Measurements from ENCODE around the gene PTMA. TPM values are rescaled to one million over a fixed set of nuclear protein-coding genes. Genes with fewer than 3 reads are reported as not detected.

PTMA gene
- total RNA-seq, 1 experiment from 2014 or later, result 2,164 TPM

DNA sequence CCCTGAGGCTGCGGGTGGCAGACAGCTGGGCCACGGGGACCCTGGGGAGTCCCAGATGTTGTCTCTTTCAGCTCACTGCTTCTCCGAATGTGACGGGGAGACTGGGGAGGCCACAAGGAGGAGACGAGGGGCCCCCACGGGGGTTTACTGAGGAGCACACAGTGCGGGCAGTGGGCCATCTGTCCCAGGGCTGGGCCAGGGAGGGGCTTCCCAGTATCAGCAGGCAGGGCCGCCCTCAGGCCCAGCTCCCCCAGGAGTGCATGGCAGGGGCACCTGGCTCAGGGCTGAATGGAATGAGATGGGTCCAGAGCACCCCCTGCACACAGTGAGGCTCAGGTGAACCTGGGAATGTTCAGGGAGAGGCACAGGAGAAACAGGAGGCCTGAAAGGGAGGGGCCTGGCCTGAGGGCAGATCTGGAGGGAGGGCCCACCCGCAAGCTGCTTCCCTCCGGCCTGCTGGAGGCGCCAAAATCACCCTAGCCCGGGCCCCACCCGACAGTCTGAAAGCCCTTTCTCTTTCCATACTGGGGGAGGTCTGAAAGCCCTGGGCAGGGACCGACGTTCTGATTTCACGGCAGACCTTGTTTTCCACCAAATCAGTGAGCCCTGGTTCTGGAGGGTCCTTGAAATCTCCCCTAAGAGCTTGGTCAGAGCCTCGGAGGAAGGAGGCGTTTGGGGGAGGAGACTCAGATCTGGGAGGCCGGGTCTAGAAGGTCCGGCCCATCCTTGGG lies 35.5 kb upstream of the PTMA start (continued):
- TF ChIP-seq KAT7 (CRISPR knock-in tag; IDR thresholded peaks at IDR 0.05; ENCODE audit: borderline replicate concordance) (0 out of 2 replicates have a peak, but pooled peaks have one; percentile 20), ATF1 (CRISPR knock-in tag; IDR thresholded peaks at IDR 0.05) (no peak), ZNF317 (CRISPR knock-in tag; IDR thresholded peaks at IDR 0.05; ENCODE audit: borderline replicate concordance, low read depth) (no peak)
- TF ChIP-seq, protein P1, sequence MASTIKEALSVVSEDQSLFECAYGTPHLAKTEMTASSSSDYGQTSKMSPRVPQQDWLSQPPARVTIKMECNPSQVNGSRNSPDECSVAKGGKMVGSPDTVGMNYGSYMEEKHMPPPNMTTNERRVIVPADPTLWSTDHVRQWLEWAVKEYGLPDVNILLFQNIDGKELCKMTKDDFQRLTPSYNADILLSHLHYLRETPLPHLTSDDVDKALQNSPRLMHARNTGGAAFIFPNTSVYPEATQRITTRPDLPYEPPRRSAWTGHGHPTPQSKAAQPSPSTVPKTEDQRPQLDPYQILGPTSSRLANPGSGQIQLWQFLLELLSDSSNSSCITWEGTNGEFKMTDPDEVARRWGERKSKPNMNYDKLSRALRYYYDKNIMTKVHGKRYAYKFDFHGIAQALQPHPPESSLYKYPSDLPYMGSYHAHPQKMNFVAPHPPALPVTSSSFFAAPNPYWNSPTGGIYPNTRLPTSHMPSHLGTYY (CRISPR knock-in tag; IDR thresholded peaks at IDR 0.05), result no peak
- TF ChIP-seq, protein P2, sequence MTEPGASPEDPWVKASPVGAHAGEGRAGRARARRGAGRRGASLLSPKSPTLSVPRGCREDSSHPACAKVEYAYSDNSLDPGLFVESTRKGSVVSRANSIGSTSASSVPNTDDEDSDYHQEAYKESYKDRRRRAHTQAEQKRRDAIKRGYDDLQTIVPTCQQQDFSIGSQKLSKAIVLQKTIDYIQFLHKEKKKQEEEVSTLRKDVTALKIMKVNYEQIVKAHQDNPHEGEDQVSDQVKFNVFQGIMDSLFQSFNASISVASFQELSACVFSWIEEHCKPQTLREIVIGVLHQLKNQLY (CRISPR knock-in tag; IDR thresholded peaks at IDR 0.05), result no peak
- TF ChIP-seq, protein P3, sequence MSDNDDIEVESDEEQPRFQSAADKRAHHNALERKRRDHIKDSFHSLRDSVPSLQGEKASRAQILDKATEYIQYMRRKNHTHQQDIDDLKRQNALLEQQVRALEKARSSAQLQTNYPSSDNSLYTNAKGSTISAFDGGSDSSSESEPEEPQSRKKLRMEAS (CRISPR knock-in tag; IDR thresholded peaks at IDR 0.05), result peak; percentile 73

DNA sequence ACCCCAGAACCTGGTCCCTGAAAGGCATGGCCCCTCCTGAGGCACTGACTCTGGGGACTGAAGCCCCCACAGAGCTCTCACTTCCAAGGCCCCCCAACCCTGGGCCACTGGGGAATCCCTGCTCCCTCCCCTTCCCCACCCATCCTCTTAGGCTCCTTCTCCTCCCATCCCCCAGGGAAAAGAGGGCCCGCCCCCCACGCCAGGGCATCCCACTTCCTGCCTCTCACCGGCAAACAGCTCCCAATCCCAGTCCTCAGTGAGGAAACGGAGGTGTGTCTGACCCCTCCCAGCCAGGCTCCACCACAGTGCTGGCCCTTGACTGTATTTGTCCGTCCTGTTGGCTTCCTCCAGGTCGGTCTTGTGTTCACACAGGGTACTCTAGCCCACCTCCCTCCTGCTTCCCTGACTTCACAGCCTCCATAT lies 35.0 kb upstream of the PTMA start:
- TF ChIP-seq PRRX2 (CRISPR knock-in tag; IDR thresholded peaks at IDR 0.05) (no peak), TCF7 (CRISPR knock-in tag; IDR thresholded peaks at IDR 0.05; ENCODE audit: low read depth) (no peak), ETV6 (CRISPR knock-in tag; IDR thresholded peaks at IDR 0.05) (peak; percentile 90), TEAD4 (CRISPR knock-in tag; IDR thresholded peaks at IDR 0.05) (no peak), KAT7 (CRISPR knock-in tag; IDR thresholded peaks at IDR 0.05; ENCODE audit: borderline replicate concordance) (0 out of 2 replicates have a peak, but pooled peaks have one; percentile 18), FOXK1 (CRISPR knock-in tag; IDR thresholded peaks at IDR 0.05) (no peak), SP1 (CRISPR knock-in tag; conservative IDR thresholded peaks at IDR 0.05) (0 out of 2 replicates have a peak, but pooled peaks have one; percentile 57), ZNF396 (CRISPR knock-in tag; IDR thresholded peaks at IDR 0.05; ENCODE audit: borderline replicate concordance) (no peak), GABPB1 (CRISPR knock-in tag; IDR thresholded peaks at IDR 0.05) (0 out of 2 replicates have a peak, but pooled peaks have one; percentile 6)
- TF ChIP-seq, protein P4, sequence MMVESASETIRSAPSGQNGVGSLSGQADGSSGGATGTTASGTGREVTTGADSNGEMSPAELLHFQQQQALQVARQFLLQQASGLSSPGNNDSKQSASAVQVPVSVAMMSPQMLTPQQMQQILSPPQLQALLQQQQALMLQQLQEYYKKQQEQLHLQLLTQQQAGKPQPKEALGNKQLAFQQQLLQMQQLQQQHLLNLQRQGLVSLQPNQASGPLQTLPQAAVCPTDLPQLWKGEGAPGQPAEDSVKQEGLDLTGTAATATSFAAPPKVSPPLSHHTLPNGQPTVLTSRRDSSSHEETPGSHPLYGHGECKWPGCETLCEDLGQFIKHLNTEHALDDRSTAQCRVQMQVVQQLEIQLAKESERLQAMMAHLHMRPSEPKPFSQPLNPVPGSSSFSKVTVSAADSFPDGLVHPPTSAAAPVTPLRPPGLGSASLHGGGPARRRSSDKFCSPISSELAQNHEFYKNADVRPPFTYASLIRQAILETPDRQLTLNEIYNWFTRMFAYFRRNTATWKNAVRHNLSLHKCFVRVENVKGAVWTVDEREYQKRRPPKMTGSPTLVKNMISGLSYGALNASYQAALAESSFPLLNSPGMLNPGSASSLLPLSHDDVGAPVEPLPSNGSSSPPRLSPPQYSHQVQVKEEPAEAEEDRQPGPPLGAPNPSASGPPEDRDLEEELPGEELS (CRISPR knock-in tag; IDR thresholded peaks at IDR 0.05), result 0 out of 2 replicates have a peak, but pooled peaks have one; percentile 27
- TF ChIP-seq, protein P5, sequence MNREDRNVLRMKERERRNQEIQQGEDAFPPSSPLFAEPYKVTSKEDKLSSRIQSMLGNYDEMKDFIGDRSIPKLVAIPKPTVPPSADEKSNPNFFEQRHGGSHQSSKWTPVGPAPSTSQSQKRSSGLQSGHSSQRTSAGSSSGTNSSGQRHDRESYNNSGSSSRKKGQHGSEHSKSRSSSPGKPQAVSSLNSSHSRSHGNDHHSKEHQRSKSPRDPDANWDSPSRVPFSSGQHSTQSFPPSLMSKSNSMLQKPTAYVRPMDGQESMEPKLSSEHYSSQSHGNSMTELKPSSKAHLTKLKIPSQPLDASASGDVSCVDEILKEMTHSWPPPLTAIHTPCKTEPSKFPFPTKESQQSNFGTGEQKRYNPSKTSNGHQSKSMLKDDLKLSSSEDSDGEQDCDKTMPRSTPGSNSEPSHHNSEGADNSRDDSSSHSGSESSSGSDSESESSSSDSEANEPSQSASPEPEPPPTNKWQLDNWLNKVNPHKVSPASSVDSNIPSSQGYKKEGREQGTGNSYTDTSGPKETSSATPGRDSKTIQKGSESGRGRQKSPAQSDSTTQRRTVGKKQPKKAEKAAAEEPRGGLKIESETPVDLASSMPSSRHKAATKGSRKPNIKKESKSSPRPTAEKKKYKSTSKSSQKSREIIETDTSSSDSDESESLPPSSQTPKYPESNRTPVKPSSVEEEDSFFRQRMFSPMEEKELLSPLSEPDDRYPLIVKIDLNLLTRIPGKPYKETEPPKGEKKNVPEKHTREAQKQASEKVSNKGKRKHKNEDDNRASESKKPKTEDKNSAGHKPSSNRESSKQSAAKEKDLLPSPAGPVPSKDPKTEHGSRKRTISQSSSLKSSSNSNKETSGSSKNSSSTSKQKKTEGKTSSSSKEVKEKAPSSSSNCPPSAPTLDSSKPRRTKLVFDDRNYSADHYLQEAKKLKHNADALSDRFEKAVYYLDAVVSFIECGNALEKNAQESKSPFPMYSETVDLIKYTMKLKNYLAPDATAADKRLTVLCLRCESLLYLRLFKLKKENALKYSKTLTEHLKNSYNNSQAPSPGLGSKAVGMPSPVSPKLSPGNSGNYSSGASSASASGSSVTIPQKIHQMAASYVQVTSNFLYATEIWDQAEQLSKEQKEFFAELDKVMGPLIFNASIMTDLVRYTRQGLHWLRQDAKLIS (CRISPR knock-in tag; IDR thresholded peaks at IDR 0.05; ENCODE audit: borderline replicate concordance), result 0 out of 2 replicates have a peak, but pooled peaks have one; percentile 15
- TF ChIP-seq, protein P6, sequence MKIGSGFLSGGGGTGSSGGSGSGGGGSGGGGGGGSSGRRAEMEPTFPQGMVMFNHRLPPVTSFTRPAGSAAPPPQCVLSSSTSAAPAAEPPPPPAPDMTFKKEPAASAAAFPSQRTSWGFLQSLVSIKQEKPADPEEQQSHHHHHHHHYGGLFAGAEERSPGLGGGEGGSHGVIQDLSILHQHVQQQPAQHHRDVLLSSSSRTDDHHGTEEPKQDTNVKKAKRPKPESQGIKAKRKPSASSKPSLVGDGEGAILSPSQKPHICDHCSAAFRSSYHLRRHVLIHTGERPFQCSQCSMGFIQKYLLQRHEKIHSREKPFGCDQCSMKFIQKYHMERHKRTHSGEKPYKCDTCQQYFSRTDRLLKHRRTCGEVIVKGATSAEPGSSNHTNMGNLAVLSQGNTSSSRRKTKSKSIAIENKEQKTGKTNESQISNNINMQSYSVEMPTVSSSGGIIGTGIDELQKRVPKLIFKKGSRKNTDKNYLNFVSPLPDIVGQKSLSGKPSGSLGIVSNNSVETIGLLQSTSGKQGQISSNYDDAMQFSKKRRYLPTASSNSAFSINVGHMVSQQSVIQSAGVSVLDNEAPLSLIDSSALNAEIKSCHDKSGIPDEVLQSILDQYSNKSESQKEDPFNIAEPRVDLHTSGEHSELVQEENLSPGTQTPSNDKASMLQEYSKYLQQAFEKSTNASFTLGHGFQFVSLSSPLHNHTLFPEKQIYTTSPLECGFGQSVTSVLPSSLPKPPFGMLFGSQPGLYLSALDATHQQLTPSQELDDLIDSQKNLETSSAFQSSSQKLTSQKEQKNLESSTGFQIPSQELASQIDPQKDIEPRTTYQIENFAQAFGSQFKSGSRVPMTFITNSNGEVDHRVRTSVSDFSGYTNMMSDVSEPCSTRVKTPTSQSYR (CRISPR knock-in tag; IDR thresholded peaks at IDR 0.05), result peak; percentile 83
- peak overlapping the region; percentile 65 for H3K4me3 Mint-ChIP-seq
- POLR2A ChIA-PET, result interaction anchor here (0.6 to 7.7 kb wide), 26 partner anchors 8 to 209 kb away, joined by 3 to 145 read pairs (median 5); partner anchors contain the start of genes COPS7B, NCL and PTMA
- H3K4me1 Mint-ChIP-seq, result peaks cover 46% of the 10 kb centered on the region
- peak; percentile 74 for ATAC-seq
- H3K27me3 Mint-ChIP-seq (ENCODE audit: low read depth), result no peaks in the 10 kb centered on the region
- peak; percentile 96 for DNase-seq (ENCODE audit: low spot score)
- H3K27ac Mint-ChIP-seq, result peak overlapping the region; percentile 94; the same call in 1 of the 2 replicates
- no peaks in the 10 kb centered on the region for H3K36me3 Mint-ChIP-seq
- no peaks in the 10 kb centered on the region for H3K9me3 Mint-ChIP-seq
- CTCF ChIA-PET, result interaction anchor here (0.6 to 7.3 kb wide), 31 partner anchors 8 to 320 kb away, joined by 3 to 260 read pairs (median 7); partner anchors contain the start of genes COPS7B, NCL, PDE6D and PTMA

All from WTC11 (cell line).